Right renal cortex interstitium (tissue), 3 donors: Measurements from ENCODE around the gene LEPR. TPM values are rescaled to one million over a fixed set of nuclear protein-coding genes. Genes with fewer than 3 reads are reported as not detected.
"Not testable (repeated sequence)": the region's sequence is repeated elsewhere in the genome, so short reads cannot be mapped to it uniquely, and the experiment has no call there.

Experiments
- DNase-seq, 3 donors: peaks; one replicate each; pipeline ENCODE4 v3.0.0-alpha.2; 2013; ENCODE audit warnings: low read depth in 3 of 3, low spot score in 2 of 3
- polyA plus RNA-seq, 3 donors: library from polyadenylated mRNA; unstranded; fragments of 120-200 nt; gene quantifications; one replicate each; pipeline ENCODE4 v1.2.1, GENCODE V29; 2013; ENCODE audit not compliant: insufficient read length in 3 of 3

LEPR gene, protein sequence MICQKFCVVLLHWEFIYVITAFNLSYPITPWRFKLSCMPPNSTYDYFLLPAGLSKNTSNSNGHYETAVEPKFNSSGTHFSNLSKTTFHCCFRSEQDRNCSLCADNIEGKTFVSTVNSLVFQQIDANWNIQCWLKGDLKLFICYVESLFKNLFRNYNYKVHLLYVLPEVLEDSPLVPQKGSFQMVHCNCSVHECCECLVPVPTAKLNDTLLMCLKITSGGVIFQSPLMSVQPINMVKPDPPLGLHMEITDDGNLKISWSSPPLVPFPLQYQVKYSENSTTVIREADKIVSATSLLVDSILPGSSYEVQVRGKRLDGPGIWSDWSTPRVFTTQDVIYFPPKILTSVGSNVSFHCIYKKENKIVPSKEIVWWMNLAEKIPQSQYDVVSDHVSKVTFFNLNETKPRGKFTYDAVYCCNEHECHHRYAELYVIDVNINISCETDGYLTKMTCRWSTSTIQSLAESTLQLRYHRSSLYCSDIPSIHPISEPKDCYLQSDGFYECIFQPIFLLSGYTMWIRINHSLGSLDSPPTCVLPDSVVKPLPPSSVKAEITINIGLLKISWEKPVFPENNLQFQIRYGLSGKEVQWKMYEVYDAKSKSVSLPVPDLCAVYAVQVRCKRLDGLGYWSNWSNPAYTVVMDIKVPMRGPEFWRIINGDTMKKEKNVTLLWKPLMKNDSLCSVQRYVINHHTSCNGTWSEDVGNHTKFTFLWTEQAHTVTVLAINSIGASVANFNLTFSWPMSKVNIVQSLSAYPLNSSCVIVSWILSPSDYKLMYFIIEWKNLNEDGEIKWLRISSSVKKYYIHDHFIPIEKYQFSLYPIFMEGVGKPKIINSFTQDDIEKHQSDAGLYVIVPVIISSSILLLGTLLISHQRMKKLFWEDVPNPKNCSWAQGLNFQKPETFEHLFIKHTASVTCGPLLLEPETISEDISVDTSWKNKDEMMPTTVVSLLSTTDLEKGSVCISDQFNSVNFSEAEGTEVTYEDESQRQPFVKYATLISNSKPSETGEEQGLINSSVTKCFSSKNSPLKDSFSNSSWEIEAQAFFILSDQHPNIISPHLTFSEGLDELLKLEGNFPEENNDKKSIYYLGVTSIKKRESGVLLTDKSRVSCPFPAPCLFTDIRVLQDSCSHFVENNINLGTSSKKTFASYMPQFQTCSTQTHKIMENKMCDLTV
- 10 to 100 TPM in 2 of 3 donors, 1 to 10 TPM in 1; 8.1 to 12.1 (median 10.9) TPM for polyA plus RNA-seq

DNA sequence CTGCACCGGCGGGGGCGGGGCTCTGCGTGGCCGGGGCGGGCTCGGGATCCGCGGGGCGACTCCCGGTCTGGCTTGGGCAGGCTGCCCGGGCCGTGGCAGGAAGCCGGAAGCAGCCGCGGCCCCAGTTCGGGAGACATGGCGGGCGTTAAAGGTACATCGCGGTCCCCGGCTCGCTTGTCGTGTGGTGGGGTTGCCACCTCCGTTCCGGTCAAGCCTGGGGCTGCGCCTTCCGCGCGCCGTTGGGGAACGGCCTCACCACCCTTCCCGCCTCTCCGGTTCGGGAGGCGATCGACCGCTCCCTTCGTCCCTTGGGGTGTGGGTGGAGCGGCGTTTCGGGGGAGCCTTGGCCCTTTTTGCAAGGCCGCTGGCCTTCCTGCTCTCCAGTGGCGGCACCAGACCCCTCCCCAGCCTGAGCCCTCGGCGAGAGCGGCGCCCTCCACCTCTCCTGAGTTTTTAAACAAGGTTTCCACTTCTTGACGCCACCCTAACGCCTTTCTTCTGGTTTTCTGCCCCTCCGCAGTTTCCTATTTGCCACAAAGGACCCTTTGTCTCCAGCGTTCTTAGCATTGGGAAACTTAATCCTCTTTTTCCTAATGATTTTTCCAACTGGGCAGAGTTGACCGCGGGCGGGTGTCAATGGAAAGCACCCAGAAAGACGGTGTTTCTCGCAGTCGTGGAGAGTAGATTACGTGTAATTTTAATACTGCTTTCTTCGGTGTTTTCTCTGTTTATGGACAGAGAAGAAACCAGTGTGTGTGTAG, at the start of gene LEPR, which contains the start of gene LEPROT:
TSS of gene LEPR (plus strand) at position 79 of the 761 bp plus-strand sequence. CDS start 144,898 bp downstream, outside the sequence.
TSS of gene LEPROT (plus strand) at position 79 of the 761 bp plus-strand sequence. CDS start at position 136, 57 bp downstream.
- DNase-seq, result peak; percentile 41 to 53 (median 45)

- DNase-seq, result no peak
These were observed 48.9 kb upstream of the LEPR start for GRCh38 chr1:65371544-65371943.

GRCh38 chr1:65372557-65372956, 47.9 kb upstream of the LEPR start:
- DNase-seq, result no peak

- DNase-seq, result no peak
These were observed 42.8 kb upstream of the LEPR start for GRCh38 chr1:65377496-65378246.

DNA sequence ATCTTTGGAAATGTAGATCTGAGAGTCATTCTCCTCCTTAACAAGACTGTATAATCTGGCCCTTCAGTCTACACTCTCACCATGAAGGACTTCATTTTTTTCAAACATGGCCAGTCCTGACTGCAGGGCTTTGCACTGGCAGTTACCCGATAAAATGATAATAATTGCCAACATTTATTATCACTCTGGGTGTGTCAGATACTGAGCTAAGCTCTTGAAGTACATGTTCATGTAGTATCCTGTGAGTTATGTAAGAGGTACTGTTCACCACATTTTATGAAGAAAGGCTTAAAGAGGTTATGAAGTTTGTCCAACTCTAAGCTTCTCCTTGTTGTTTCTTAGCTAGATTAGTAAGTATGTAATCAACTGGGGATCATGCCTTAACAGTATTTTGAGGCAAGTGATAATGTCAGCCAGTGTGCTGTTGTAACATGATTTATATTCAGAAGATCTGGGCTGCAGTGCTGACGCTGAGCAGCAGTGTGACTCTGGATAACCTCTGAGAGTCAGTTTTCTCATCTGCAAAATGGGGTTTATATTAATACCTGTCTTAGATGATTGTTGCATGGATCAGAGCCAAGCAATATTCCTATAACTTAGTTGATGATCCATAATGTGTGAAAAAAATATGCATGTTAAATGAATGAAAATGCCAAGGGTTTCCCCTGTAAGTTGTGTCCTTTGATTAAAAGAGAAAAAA, 42.1 kb upstream of the LEPR start:
- no peak for DNase-seq

DNA sequence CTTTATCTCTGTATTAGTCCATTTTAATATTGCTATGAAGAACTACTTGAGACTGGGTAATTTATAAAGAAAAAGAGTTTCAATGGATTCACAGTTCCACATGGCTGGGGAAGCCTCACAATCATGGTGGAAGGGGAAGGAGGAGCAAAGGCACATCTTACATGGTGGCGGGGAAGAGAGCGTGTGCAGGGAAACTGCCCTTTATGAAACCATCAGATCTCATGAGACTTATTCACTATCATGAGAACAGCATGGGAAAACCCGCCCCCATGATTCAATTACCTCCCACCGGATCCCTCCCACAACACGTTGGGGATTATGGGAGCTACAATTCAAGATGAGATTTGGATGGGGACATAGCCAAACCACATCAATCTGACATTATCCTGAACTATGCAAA, 36.0 kb upstream of the LEPR start:
- DNase-seq, result not testable (repeated sequence)

- DNase-seq, result no peak
These were observed 34.0 kb upstream of the LEPR start for GRCh38 chr1:65386439-65386838.

GRCh38 chr1:65387821-65388220, 32.6 kb upstream of the LEPR start:
- DNase-seq, result no peak

DNA sequence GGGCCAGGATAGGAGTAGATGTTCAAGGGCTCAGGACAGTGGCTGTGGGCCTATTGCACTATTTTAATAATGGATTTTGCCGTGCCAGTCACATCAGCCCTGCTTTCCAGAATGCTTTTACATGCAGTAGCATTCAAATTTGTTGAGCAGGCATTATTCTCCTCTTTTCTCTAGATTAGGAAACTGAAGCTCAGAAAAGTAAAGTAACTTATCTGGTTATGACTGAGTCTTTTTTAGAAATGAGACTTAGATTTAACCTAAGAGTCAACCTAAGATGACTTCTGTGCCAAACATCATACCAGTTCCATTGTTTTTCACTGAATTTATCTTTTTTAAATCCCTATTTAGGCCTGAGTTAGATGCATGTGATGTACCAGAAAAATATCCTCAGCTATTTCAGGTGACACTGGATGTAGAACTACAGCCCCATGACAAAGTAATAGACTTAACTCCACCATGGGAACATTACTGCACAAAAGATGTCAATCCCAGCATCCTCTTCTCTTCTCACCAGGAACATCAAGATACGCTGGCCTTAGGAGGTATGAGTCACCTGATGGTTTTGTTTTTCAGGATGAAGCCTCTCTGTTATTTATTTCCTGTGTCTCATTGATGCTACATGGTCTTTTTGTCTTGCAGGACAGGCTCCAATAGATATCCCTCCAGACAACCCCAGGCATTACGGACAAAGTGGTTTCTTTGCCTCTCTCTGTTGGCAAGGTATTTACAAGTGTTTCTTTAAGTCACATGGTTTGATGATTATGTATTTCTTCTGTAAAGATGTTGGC, 31.4 kb upstream of the LEPR start:
- DNase-seq, result no peak

DNA sequence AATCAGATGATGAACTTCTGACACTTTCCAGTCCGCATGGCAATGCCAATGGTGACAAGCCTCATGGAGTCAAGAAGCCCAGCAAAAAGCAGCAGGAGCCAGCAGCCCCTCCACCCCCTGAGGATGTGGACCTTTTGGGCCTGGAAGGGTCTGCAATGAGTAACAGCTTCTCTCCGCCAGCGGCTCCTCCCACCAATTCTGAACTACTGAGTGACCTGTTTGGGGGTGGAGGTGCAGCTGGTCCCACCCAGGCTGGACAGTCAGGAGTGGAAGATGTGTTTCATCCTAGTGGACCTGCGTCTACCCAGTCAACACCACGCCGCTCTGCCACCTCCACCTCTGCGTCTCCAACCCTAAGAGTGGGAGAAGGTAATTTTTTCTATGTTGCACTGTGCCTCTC, 28.0 kb upstream of the LEPR start:
- DNase-seq, result no peak

DNA sequence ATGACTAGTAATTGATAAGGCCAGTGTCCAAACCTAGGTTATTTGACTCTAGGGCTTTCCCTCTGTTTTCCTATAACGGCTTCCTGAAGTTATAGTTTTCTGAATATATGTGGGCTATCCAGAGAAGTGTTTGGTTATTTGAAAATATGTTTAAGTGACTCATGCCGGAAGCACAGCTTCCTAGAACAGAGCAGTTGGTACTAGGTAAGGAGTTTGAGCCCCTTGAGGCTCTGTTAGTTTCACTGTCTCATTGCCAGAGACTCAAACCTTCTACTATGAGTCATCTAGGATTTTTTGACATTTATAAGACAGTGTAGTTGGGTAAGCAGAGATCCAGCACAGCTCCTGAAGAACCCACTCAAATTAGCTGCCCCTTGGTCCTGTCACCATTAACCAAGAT, 27.1 kb upstream of the LEPR start:
- DNase-seq, result no peak

DNA sequence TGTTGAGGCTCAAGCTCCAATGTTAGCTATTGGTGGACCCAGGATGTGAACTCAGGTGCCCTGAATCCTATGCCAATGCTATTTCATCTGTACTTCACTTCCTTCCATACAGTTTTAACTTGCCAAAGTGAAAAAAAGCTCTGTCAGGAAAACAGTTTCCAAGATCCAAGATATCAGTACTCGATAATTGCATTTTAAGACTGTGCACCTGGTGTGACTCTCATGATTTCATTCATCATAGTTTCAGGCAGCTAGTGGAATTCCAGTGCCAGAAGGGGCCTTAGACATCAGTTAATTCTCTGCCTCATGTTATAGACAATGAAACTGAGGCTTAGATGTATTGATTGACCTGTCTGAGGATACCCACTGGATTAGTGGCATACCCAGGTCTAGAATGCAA, 26.5 kb upstream of the LEPR start:
- no peak for DNase-seq

- no peak for DNase-seq
These were observed 24.4 kb upstream of the LEPR start for GRCh38 chr1:65395887-65396612.

- no peak for DNase-seq
These were observed 22.4 kb upstream of the LEPR start for GRCh38 chr1:65398083-65398482.

DNA sequence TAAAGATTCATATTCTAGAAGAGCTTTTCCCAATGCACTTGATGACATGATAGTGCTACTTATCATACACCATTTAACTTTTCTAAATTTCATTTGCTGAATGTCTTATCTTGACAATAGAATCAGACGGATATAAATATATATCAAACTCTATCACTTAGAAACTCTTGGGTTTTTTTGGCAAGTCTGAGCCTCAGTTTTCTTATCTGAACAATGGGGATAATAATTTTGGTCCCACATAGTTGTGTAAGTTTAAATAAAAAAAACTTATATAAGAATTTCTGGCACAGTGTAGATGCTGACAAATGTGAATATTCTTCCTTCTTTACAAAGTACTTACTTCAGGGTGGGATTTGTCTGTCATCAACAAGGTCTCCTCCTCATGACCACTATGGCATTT, 21.5 kb upstream of the LEPR start:
- no peak for DNase-seq

- DNase-seq, result no peak
These were observed 18.9 kb upstream of the LEPR start for GRCh38 chr1:65401612-65402011.

DNA sequence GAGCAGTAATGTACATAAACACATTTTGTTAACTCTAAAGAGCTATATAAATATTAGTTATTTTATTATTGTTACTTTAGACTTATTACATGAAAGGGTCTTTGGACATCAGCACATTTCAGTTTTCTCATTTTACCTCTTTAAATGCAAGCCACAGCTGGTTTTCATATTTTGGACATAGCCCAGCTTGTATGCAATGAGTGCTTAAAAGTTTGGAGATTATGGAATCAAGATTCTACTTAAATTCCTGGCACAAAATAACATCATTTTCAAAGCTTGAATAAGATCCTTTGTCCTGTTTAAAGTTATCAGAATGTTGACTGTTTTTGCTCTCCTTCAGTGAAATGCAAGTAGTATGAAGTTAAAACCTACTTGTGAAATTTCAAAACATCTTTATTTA, 15.5 kb upstream of the LEPR start:
- DNase-seq, result no peak
